ENCODE results near the gene BRME1. TPM values are rescaled to one million over a fixed set of nuclear protein-coding genes. Genes with fewer than 3 reads are reported as not detected.

The BRME1 gene
- total RNA-seq, 1 experiment from 2014 or later, result 13.9 TPM

DNA sequence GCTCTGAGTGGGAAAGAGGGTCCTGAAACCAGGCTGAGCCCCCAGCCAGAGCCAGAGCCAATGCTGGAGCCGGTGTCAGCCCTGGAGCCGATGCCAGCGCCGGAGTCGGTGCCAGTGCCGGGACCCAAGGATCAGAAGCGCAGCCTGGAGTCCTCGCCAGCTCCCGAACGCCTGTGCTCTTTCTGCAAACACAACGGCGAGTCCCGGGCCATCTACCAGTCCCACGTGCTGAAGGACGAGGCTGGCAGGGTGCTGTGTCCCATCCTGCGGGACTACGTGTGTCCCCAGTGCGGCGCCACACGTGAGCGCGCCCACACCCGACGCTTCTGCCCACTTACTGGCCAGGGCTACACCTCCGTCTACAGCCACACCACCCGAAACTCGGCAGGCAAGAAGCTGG lies 28.6 kb downstream of the BRME1 start:
- H3K4me1 ChIP-seq (replicated peaks; ENCODE audit: insufficient read depth), result peaks cover 23% of the 10 kb centered on the region
- H3K4me2 ChIP-seq, result no peak overlapping the region
- ChIA-PET POLR2A (ENCODE audit: unreplicated experiment) (no interaction called here), CTCF (no interaction called here)
- no peak for DNase-seq
- no peak overlapping the region for H2AFZ ChIP-seq
- no peak for TF ChIP-seq EZH2 (IDR thresholded peaks at IDR 0.05; ENCODE audit: low read depth)
- TF ChIP-seq, protein P1, sequence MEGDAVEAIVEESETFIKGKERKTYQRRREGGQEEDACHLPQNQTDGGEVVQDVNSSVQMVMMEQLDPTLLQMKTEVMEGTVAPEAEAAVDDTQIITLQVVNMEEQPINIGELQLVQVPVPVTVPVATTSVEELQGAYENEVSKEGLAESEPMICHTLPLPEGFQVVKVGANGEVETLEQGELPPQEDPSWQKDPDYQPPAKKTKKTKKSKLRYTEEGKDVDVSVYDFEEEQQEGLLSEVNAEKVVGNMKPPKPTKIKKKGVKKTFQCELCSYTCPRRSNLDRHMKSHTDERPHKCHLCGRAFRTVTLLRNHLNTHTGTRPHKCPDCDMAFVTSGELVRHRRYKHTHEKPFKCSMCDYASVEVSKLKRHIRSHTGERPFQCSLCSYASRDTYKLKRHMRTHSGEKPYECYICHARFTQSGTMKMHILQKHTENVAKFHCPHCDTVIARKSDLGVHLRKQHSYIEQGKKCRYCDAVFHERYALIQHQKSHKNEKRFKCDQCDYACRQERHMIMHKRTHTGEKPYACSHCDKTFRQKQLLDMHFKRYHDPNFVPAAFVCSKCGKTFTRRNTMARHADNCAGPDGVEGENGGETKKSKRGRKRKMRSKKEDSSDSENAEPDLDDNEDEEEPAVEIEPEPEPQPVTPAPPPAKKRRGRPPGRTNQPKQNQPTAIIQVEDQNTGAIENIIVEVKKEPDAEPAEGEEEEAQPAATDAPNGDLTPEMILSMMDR (conservative IDR thresholded peaks at IDR 0.05), result no peak
- BruUV-seq (replicated peaks), result no TSS peak
- H3K9me3 ChIP-seq (ENCODE audit: insufficient read depth, low read depth), result no peaks in the 10 kb centered on the region
- no peak overlapping the region for H3K27ac ChIP-seq
- H3K36me3 ChIP-seq (ENCODE audit: low read depth), result no peaks in the 10 kb centered on the region
- H3K4me3 ChIP-seq, result no peak overlapping the region
- H3K79me2 ChIP-seq (ENCODE audit: low read depth), result no peaks in the 10 kb centered on the region
- no peaks in the 10 kb centered on the region for H4K20me1 ChIP-seq (ENCODE audit: insufficient read depth)
- no peaks in the 10 kb centered on the region for H3K27me3 ChIP-seq (ENCODE audit: insufficient read depth, low read depth)
- intact Hi-C loops (cut with micrococcal nuclease; ENCODE audit: unreplicated experiment), result no loop called here
- H3K9me2 ChIP-seq (ENCODE audit: insufficient read depth), result no peaks in the 10 kb centered on the region
- peaks cover 26% of the 10 kb centered on the region for H3F3A ChIP-seq (ENCODE audit: insufficient read depth, low read depth)

DNA sequence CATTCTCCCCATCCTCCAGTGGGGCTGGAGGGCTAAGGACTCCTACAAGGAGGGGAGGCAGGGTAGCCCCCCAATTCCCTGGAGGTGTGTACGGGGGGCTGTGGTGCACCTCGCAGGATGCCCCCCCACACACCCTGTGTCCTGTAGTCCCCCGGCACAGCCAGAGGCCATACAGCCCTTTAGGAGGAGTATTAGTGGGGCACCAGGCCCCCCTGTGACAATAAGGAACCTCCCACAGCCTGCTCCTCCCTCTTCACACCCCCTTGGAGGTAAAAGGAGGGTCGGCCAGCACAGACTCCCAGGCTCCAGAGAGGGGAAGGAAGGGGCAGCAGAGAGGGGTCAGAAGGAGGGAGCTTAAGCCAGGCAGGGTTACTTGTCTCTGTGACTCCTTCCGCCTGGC lies 29.1 kb downstream of the BRME1 start, which contains the start of gene NANOS3:
Gene NANOS3, plus strand, starts transcription at position 301 of the 400 bp plus-strand sequence. CDS start 115 bp downstream, outside the sequence.
- Histone ChIP-seq H3K36me3 (ENCODE audit: low read depth) (no peaks in the 10 kb centered on the region), H3K4me2 (no peak within 1 kb of the TSS), H3K9me2 (ENCODE audit: insufficient read depth) (no peaks in the 10 kb centered on the region), H3K79me2 (ENCODE audit: low read depth) (no peaks in the 10 kb centered on the region), H3K9me3 (ENCODE audit: insufficient read depth, low read depth) (no peaks in the 10 kb centered on the region), H3K27ac (no peak within 1 kb of the TSS), H3K4me1 (replicated peaks; ENCODE audit: insufficient read depth) (peaks cover 25% of the 10 kb centered on the region), H4K20me1 (ENCODE audit: insufficient read depth) (no peaks in the 10 kb centered on the region), H3K27me3 (ENCODE audit: insufficient read depth, low read depth) (no peaks in the 10 kb centered on the region), H2AFZ (no peak within 1 kb of the TSS), H3K4me3 (no peak within 1 kb of the TSS), H3F3A (ENCODE audit: insufficient read depth, low read depth) (peaks cover 28% of the 10 kb centered on the region)
- intact Hi-C loops (cut with micrococcal nuclease; ENCODE audit: unreplicated experiment), result no loop called here
- TF ChIP-seq, protein P1 (conservative IDR thresholded peaks at IDR 0.05), result no peak
- DNase-seq, result no peak
- ChIA-PET POLR2A (ENCODE audit: unreplicated experiment) (no interaction called here), CTCF (no interaction called here)
- no TSS peak for BruUV-seq (replicated peaks)

DNA sequence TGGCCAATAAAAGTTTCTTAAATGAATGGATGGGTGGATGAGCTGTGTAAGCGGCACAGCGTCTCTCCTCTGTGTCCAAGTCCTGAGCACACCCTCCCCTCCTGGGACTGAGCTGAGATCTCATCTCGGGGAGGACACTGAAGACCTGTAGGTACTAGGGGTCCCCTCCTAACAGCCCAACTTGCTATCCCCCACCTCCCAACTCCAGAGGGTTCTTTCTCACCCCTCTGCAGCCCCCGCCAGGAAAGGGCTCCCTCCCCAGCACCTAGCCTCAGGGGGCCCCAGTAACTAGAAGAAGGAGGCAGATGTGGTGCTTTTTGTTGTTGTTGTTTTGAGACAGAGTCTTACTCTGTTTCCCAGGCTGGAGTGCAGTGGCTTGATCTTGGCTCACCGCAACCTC lies 30.1 kb downstream of the BRME1 start:
- CTCF ChIA-PET, result interaction anchor here (0.5 kb wide), 1 partner anchor 596 kb away, joined by 13 read pairs; no protein-coding TSS in a partner anchor
- H3K4me2 ChIP-seq, result no peak overlapping the region
- H3K27ac ChIP-seq, result no peak overlapping the region
- H3K9me3 ChIP-seq (ENCODE audit: insufficient read depth, low read depth), result no peaks in the 10 kb centered on the region
- H3K4me3 ChIP-seq, result no peak overlapping the region
- no TSS peak for BruUV-seq (replicated peaks)
- POLR2A ChIA-PET (ENCODE audit: unreplicated experiment), result no interaction called here
- H3F3A ChIP-seq (ENCODE audit: insufficient read depth, low read depth), result peaks cover 32% of the 10 kb centered on the region; the same call in 1 of the 2 replicates
- H3K9me2 ChIP-seq (ENCODE audit: insufficient read depth), result no peaks in the 10 kb centered on the region
- peaks cover 15% of the 10 kb centered on the region for H3K4me1 ChIP-seq (replicated peaks; ENCODE audit: insufficient read depth)
- no peaks in the 10 kb centered on the region for H3K36me3 ChIP-seq (ENCODE audit: low read depth)
- intact Hi-C loops (cut with micrococcal nuclease; ENCODE audit: unreplicated experiment), result no loop called here
- no peak overlapping the region for H2AFZ ChIP-seq
- TF ChIP-seq EZH2 (IDR thresholded peaks at IDR 0.05; ENCODE audit: low read depth), result no peak
- TF ChIP-seq, protein P1 (conservative IDR thresholded peaks at IDR 0.05), result no peak
- peak in 1 of 2 experiments; percentile 19 for DNase-seq
- H3K27me3 ChIP-seq (ENCODE audit: insufficient read depth, low read depth), result no peaks in the 10 kb centered on the region
- H4K20me1 ChIP-seq (ENCODE audit: insufficient read depth), result no peaks in the 10 kb centered on the region
- H3K79me2 ChIP-seq (ENCODE audit: low read depth), result no peaks in the 10 kb centered on the region
